ENCODE results near the gene PTH1R.

Gene PTH1R

GRCh38 chr3:46893146-46893748, 15.7 kb downstream of the PTH1R start:
- in situ Hi-C loops (cut with HindIII; ENCODE audit: low sequenced_read_pairs), result no loop called here
- DNase-seq (ENCODE audit: low read depth, low spot score), result no peak
- no peak overlapping the region for H3K4me3 ChIP-seq (ENCODE audit: low read depth, low read length)
- TF ChIP-seq CTCF (IDR thresholded peaks at IDR 0.05; ENCODE audit: low read depth, low read length), result no peak

- DNase-seq (ENCODE audit: low read depth, low spot score), result no peak
- in situ Hi-C loops (cut with HindIII; ENCODE audit: low sequenced_read_pairs), result no loop called here
- TF ChIP-seq CTCF (IDR thresholded peaks at IDR 0.05; ENCODE audit: low read depth, low read length), result no peak
- no peak overlapping the region for H3K4me3 ChIP-seq (ENCODE audit: low read depth, low read length)
These were observed 16.2 kb downstream of the PTH1R start for GRCh38 chr3:46893763-46894162.

GRCh38 chr3:46894256-46894655, 16.7 kb downstream of the PTH1R start:
- H3K4me3 ChIP-seq (ENCODE audit: low read depth, low read length), result no peak overlapping the region
- in situ Hi-C loops (cut with HindIII; ENCODE audit: low sequenced_read_pairs), result no loop called here
- no peak for DNase-seq (ENCODE audit: low read depth, low spot score)
- TF ChIP-seq CTCF (IDR thresholded peaks at IDR 0.05; ENCODE audit: low read depth, low read length), result no peak

- in situ Hi-C loops (cut with HindIII; ENCODE audit: low sequenced_read_pairs), result no loop called here
- no peak overlapping the region for H3K4me3 ChIP-seq (ENCODE audit: low read depth, low read length)
- peak; percentile 31 for DNase-seq (ENCODE audit: low read depth, low spot score)
- peak; percentile 89 for TF ChIP-seq CTCF (IDR thresholded peaks at IDR 0.05; ENCODE audit: low read depth, low read length)
These were observed 17.7 kb downstream of the PTH1R start for GRCh38 chr3:46895204-46895660.

GRCh38 chr3:46895761-46896160, 18.2 kb downstream of the PTH1R start:
- TF ChIP-seq CTCF (IDR thresholded peaks at IDR 0.05; ENCODE audit: low read depth, low read length), result no peak
- no peak for DNase-seq (ENCODE audit: low read depth, low spot score)
- in situ Hi-C loops (cut with HindIII; ENCODE audit: low sequenced_read_pairs), result no loop called here
- H3K4me3 ChIP-seq (ENCODE audit: low read depth, low read length), result no peak overlapping the region

- TF ChIP-seq CTCF (IDR thresholded peaks at IDR 0.05; ENCODE audit: low read depth, low read length), result no peak
- in situ Hi-C loops (cut with HindIII; ENCODE audit: low sequenced_read_pairs), result no loop called here
- H3K4me3 ChIP-seq (ENCODE audit: low read depth, low read length), result no peak overlapping the region
- no peak for DNase-seq (ENCODE audit: low read depth, low spot score)
These were observed 18.9 kb downstream of the PTH1R start for GRCh38 chr3:46896386-46896785.
